Esophagus squamous epithelium (tissue), 4 donors: ENCODE measurements around the gene BCL11B.

Experiments
- POLR2A ChIP-seq, 4 donors: fragments of 450-650 bp; IDR thresholded peaks; one replicate each; pipeline ENCODE4 v1.6.1; 2017; ENCODE audit warnings: antibody characterized with exemption in 4 of 4, mild to moderate bottlenecking in 4 of 4, moderate library complexity in 3 of 4
- TF ChIP-seq, protein P1 (sequence below), 6 experiments: fragments of 450-650 bp in 4 of 6; fragments of 200-600 bp in 2 of 6; sonication (generic) in 2 of 6; IDR thresholded peaks; one replicate each; pipeline ENCODE4 v1.5.1; 2016 to 2019; ENCODE audit warnings: antibody characterized with exemption in 6 of 6, mild to moderate bottlenecking in 4 of 6, moderate library complexity in 4 of 6

DNA sequence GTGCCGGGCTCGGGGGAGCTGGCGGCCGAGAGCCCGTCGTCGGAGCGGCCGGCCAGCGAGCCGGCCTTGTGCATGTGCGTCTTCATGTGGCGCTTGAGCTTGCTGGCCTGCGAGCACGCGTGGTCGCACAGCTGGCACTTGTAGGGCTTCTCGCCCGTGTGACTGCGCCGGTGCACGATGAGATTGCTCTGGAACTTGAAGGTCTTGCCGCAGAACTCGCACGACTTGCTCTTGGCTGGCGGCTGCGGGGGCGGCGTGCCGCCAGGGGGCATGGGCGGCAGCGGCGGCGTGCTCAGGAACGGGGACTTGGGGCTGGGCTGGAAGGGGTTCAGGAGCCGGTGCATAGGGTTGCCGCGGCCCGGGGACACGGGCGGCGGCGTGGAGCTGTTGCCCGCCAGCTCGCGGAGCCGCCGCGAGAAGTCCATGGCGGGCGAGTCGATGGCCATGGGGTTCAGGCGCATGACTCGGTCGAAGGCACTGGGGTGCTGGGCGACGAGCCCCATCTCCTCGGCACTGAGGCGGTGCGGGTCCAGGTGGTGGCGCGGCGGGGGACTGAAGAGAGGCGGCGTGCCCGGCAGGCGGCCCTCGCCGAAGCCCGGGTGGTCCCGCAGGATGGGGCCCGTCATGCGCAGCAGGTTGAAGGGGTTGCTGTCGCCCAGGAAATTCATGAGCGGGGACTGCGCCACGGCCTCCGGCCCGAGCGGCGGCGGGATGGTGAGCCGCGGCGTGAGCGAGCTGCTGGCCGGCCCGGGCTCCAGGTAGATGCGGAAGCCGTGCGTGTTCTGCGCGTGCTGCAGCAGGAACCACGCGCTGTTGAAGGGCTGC, 96.5 kb downstream of the BCL11B start:
- TF ChIP-seq POLR2A (IDR thresholded peaks at IDR 0.05), result no peak
- TF ChIP-seq, protein P1, sequence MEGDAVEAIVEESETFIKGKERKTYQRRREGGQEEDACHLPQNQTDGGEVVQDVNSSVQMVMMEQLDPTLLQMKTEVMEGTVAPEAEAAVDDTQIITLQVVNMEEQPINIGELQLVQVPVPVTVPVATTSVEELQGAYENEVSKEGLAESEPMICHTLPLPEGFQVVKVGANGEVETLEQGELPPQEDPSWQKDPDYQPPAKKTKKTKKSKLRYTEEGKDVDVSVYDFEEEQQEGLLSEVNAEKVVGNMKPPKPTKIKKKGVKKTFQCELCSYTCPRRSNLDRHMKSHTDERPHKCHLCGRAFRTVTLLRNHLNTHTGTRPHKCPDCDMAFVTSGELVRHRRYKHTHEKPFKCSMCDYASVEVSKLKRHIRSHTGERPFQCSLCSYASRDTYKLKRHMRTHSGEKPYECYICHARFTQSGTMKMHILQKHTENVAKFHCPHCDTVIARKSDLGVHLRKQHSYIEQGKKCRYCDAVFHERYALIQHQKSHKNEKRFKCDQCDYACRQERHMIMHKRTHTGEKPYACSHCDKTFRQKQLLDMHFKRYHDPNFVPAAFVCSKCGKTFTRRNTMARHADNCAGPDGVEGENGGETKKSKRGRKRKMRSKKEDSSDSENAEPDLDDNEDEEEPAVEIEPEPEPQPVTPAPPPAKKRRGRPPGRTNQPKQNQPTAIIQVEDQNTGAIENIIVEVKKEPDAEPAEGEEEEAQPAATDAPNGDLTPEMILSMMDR (IDR thresholded peaks at IDR 0.05), result no peak
